Type B pancreatic cell (in vitro differentiated cells): ENCODE measurements around the gene PKNOX1. TPM values are rescaled to one million over a fixed set of nuclear protein-coding genes. Genes with fewer than 3 reads are reported as not detected.
"Not testable (repeated sequence)": the region's sequence is repeated elsewhere in the genome, so short reads cannot be mapped to it uniquely, and the experiment has no call there.

Experiments
- DNase-seq: peaks from one replicate; pipeline ENCODE4 v3.0.0; 2021; ENCODE audit warnings: mixed read lengths; ENCODE audit not compliant: unreplicated experiment; ENCODE audit errors: extremely low spot score
- H3K27ac Mint-ChIP-seq: 2 replicates; pipeline ENCODE4 v1.8.0; 2021; ENCODE audit warnings: mild to moderate bottlenecking, mixed read lengths
- H3K27me3 Mint-ChIP-seq: 2 replicates; pipeline ENCODE4 v1.8.0; 2021; ENCODE audit warnings: mixed read lengths
- H3K36me3 Mint-ChIP-seq: 2 replicates; pipeline ENCODE4 v1.8.0; 2021; ENCODE audit warnings: mixed read lengths
- H3K4me1 Mint-ChIP-seq: one replicate; pipeline ENCODE4 v1.8.0; 2021; ENCODE audit warnings: mixed read lengths; ENCODE audit not compliant: unreplicated experiment
- H3K4me3 Mint-ChIP-seq: 2 replicates; pipeline ENCODE4 v1.8.0; 2021; ENCODE audit warnings: mild to moderate bottlenecking, mixed read lengths
- H3K9me3 Mint-ChIP-seq: 2 replicates; pipeline ENCODE4 v1.8.0; 2021; ENCODE audit warnings: mixed read lengths
- CTCF ChIP-seq: fragments of 200-600 bp; sonication (generic); conservative IDR thresholded peaks from 2 replicates; pipeline ENCODE4 v1.5.0; 2021; ENCODE audit warnings: antibody characterized with exemption, mild to moderate bottlenecking
- total RNA-seq: library from RNA; stranded (reverse); gene quantifications from 2 replicates; pipeline ENCODE4 v1.2.1, GENCODE V29; 2021; ENCODE audit warnings: low replicate concordance

Gene PKNOX1
- total RNA-seq, 1 donor from 2014 or later: 25.4 TPM

GRCh38 chr21:42941696-42942085, 32.7 kb upstream of the PKNOX1 start:
- Mint-ChIP-seq H3K4me1 (peaks cover 19% of the 10 kb centered on the region), H3K4me3 (no peak overlapping the region), H3K36me3 (no peaks in the 10 kb centered on the region), H3K9me3 (no peaks in the 10 kb centered on the region), H3K27me3 (peaks cover 4% of the 10 kb centered on the region), H3K27ac (no peak overlapping the region)
- DNase-seq: no peak
- TF ChIP-seq CTCF: no peak

- H3K9me3 Mint-ChIP-seq: no peaks in the 10 kb centered on the region
- no peak overlapping the region for H3K4me3 Mint-ChIP-seq
- H3K4me1 Mint-ChIP-seq: peaks cover 14% of the 10 kb centered on the region
- H3K36me3 Mint-ChIP-seq: no peaks in the 10 kb centered on the region
- DNase-seq: no peak
- H3K27ac Mint-ChIP-seq: no peak overlapping the region
- peaks cover 4% of the 10 kb centered on the region for H3K27me3 Mint-ChIP-seq
- TF ChIP-seq CTCF: no peak
These were observed 32.1 kb upstream of the PKNOX1 start for GRCh38 chr21:42942244-42942643.

GRCh38 chr21:42949094-42949755, 25.1 kb upstream of the PKNOX1 start:
- not testable (repeated sequence) for H3K27ac Mint-ChIP-seq, H3K4me1 Mint-ChIP-seq, H3K27me3 Mint-ChIP-seq, H3K9me3 Mint-ChIP-seq, H3K36me3 Mint-ChIP-seq, H3K4me3 Mint-ChIP-seq, DNase-seq

GRCh38 chr21:42951193-42951592, 23.2 kb upstream of the PKNOX1 start:
- H3K27me3 Mint-ChIP-seq, H3K27ac Mint-ChIP-seq, H3K4me1 Mint-ChIP-seq, DNase-seq, H3K9me3 Mint-ChIP-seq, H3K36me3 Mint-ChIP-seq, H3K4me3 Mint-ChIP-seq: not testable (repeated sequence)

- Mint-ChIP-seq H3K27me3 (no peaks in the 10 kb centered on the region), H3K9me3 (no peaks in the 10 kb centered on the region), H3K4me3 (no peak overlapping the region), H3K27ac (peak overlapping the region; percentile 98), H3K36me3 (no peaks in the 10 kb centered on the region), H3K4me1 (peaks cover 5% of the 10 kb centered on the region)
- DNase-seq: no peak
- no peak for TF ChIP-seq CTCF
These were observed 17.3 kb upstream of the PKNOX1 start for GRCh38 chr21:42956824-42957630.

- H3K4me1 Mint-ChIP-seq, H3K9me3 Mint-ChIP-seq, H3K36me3 Mint-ChIP-seq, DNase-seq, H3K4me3 Mint-ChIP-seq, H3K27me3 Mint-ChIP-seq, H3K27ac Mint-ChIP-seq: not testable (repeated sequence)
These were observed 16.2 kb upstream of the PKNOX1 start for GRCh38 chr21:42958122-42958521.

GRCh38 chr21:42959728-42960127, 14.6 kb upstream of the PKNOX1 start:
- Mint-ChIP-seq H3K27me3 (no peaks in the 10 kb centered on the region), H3K4me1 (peaks cover 10% of the 10 kb centered on the region), H3K36me3 (no peaks in the 10 kb centered on the region), H3K27ac (no peak overlapping the region), H3K9me3 (no peaks in the 10 kb centered on the region), H3K4me3 (no peak overlapping the region)
- no peak for DNase-seq
- TF ChIP-seq CTCF: no peak
